NT2/D1 (cell line): ENCODE data around the gene NAA25.

Experiments
- DNase-seq: peaks from one replicate; pipeline ENCODE4 v3.0.0-alpha.2; 2011; ENCODE audit warnings: low read depth, low spot score
- H3K27me3 ChIP-seq: 2 replicates; pipeline ENCODE4 v1.6.0; 2011; ENCODE audit warnings: mild to moderate bottlenecking; ENCODE audit not compliant: insufficient read length, insufficient read depth
- H3K36me3 ChIP-seq: 2 replicates; pipeline ENCODE4 v1.6.1; 2011; ENCODE audit warnings: mild to moderate bottlenecking, low read length, mixed read lengths; ENCODE audit not compliant: insufficient read depth, insufficient read length
- H3K4me1 ChIP-seq: 2 replicates; pipeline ENCODE4 v1.5.1; 2011; ENCODE audit not compliant: insufficient read depth, insufficient read length
- H3K4me3 ChIP-seq: 2 replicates; pipeline ENCODE4 v1.5.1; 2011; ENCODE audit warnings: low read depth; ENCODE audit not compliant: insufficient read length
- H3K9ac ChIP-seq: 2 replicates; pipeline ENCODE4 v1.6.0; 2011; ENCODE audit warnings: low read depth; ENCODE audit not compliant: insufficient read length
- H3K9me3 ChIP-seq: 2 replicates; pipeline ENCODE4 v1.5.1; 2011; ENCODE audit warnings: mild to moderate bottlenecking, low read length; ENCODE audit not compliant: insufficient read depth
- SUZ12 ChIP-seq: IDR thresholded peaks from 2 replicates; pipeline ENCODE4 v1.6.1; 2011; ENCODE audit not compliant: insufficient read length, insufficient read depth; ENCODE audit errors: extremely low read depth
- YY1 ChIP-seq: IDR thresholded peaks from 2 replicates; pipeline ENCODE4 v1.6.1; 2011; ENCODE audit not compliant: insufficient read length, insufficient read depth
- ZNF274 ChIP-seq: IDR thresholded peaks from 2 replicates; pipeline ENCODE4 v1.6.1; 2011; ENCODE audit warnings: mild to moderate bottlenecking, low read depth, low read length

NAA25 gene

GRCh38 chr12:112140728-112141127 is 32.1 kb upstream of the NAA25 start:
- no peak for DNase-seq
- H3K9ac ChIP-seq, result no peak overlapping the region
- H3K4me1 ChIP-seq, result no peaks in the 10 kb centered on the region
- TF ChIP-seq YY1 (no peak), ZNF274 (no peak), SUZ12 (no peak)
- H3K27me3 ChIP-seq, result no peaks in the 10 kb centered on the region
- no peak overlapping the region for H3K4me3 ChIP-seq
- H3K9me3 ChIP-seq, result no peaks in the 10 kb centered on the region
- peaks cover 70% of the 10 kb centered on the region for H3K36me3 ChIP-seq

GRCh38 chr12:112134731-112135130 is 26.1 kb upstream of the NAA25 start:
- Histone ChIP-seq H3K27me3 (no peaks in the 10 kb centered on the region), H3K36me3 (peaks cover 41% of the 10 kb centered on the region), H3K4me1 (no peaks in the 10 kb centered on the region), H3K9me3 (no peaks in the 10 kb centered on the region), H3K4me3 (no peak overlapping the region), H3K9ac (no peak overlapping the region)
- no peak for DNase-seq
- no peak for TF ChIP-seq SUZ12
- TF ChIP-seq ZNF274, result no peak
- TF ChIP-seq YY1, result no peak

GRCh38 chr12:112133418-112133817 is 24.8 kb upstream of the NAA25 start:
- DNase-seq, result no peak
- TF ChIP-seq SUZ12 (no peak), ZNF274 (no peak), YY1 (no peak)
- Histone ChIP-seq H3K9ac (no peak overlapping the region), H3K4me3 (no peak overlapping the region), H3K4me1 (no peaks in the 10 kb centered on the region), H3K27me3 (no peaks in the 10 kb centered on the region), H3K36me3 (peaks cover 31% of the 10 kb centered on the region), H3K9me3 (no peaks in the 10 kb centered on the region)

- Histone ChIP-seq H3K4me3 (no peak overlapping the region), H3K9me3 (no peaks in the 10 kb centered on the region), H3K4me1 (no peaks in the 10 kb centered on the region), H3K27me3 (no peaks in the 10 kb centered on the region), H3K36me3 (peaks cover 30% of the 10 kb centered on the region), H3K9ac (no peak overlapping the region)
- no peak for DNase-seq
- TF ChIP-seq ZNF274 (no peak), SUZ12 (no peak), YY1 (no peak)
Measured at GRCh38 chr12:112131686-112132085, 23.1 kb upstream of the NAA25 start.

- no peak for DNase-seq
- Histone ChIP-seq H3K9me3 (no peaks in the 10 kb centered on the region), H3K27me3 (peaks cover 3% of the 10 kb centered on the region), H3K36me3 (peaks cover 23% of the 10 kb centered on the region), H3K4me3 (no peak overlapping the region), H3K9ac (no peak overlapping the region), H3K4me1 (no peaks in the 10 kb centered on the region)
- TF ChIP-seq YY1 (no peak), ZNF274 (no peak), SUZ12 (no peak)
Measured at GRCh38 chr12:112130441-112130998, 21.9 kb upstream of the NAA25 start.

- TF ChIP-seq YY1 (no peak), SUZ12 (no peak), ZNF274 (no peak)
- Histone ChIP-seq H3K9me3 (no peaks in the 10 kb centered on the region), H3K9ac (no peak overlapping the region), H3K4me3 (no peak overlapping the region), H3K27me3 (peaks cover 3% of the 10 kb centered on the region), H3K36me3 (peaks cover 5% of the 10 kb centered on the region), H3K4me1 (peaks cover under 1% of the 10 kb centered on the region)
- DNase-seq, result no peak
Measured at GRCh38 chr12:112126911-112127310, 18.3 kb upstream of the NAA25 start.

GRCh38 chr12:112126000-112126438 is 17.4 kb upstream of the NAA25 start:
- DNase-seq, result no peak
- TF ChIP-seq ZNF274 (no peak), YY1 (no peak), SUZ12 (no peak)
- peaks cover 3% of the 10 kb centered on the region for H3K4me1 ChIP-seq

More at GRCh38 chr12:112126000-112126438, 17.4 kb upstream of the NAA25 start:
- Histone ChIP-seq H3K9ac (peak overlapping the region; percentile 94), H3K27me3 (peaks cover 3% of the 10 kb centered on the region), H3K36me3 (no peaks in the 10 kb centered on the region), H3K9me3 (no peaks in the 10 kb centered on the region), H3K4me3 (peak overlapping the region; percentile 63)
